ENCODE results near the gene DIO3.

GRCh38 chr14:101573289-101573688 lies 12.0 kb downstream of the DIO3 start:
- TF ChIP-seq PATZ1 (CRISPR knock-in tag; IDR thresholded peaks at IDR 0.05; ENCODE audit: borderline replicate concordance) (no peak), OSR1 (CRISPR knock-in tag; IDR thresholded peaks at IDR 0.05) (no peak), ISL1 (CRISPR knock-in tag; IDR thresholded peaks at IDR 0.05) (no peak), ARNTL (CRISPR knock-in tag; IDR thresholded peaks at IDR 0.05; ENCODE audit: borderline replicate concordance, low read depth) (no peak), RARB (CRISPR knock-in tag; IDR thresholded peaks at IDR 0.05) (no peak)

Measured in SK-N-SH treated with all-trans-retinoic acid at 6 μM for 48 hours (cell line).